GM18907 (cell line): ENCODE data around the gene KRTAP10-4.
"Not testable (repeated sequence)": the region's sequence is repeated elsewhere in the genome, so short reads cannot be mapped to it uniquely, and the experiment has no call there.

Source experiments
- ATAC-seq: cut with Tn5 transposase; IDR thresholded peaks from one replicate; pipeline ENCODE4 v1.9.1; 2021; ENCODE audit warnings: mild to moderate bottlenecking, moderate library complexity; ENCODE audit not compliant: unreplicated experiment

KRTAP10-4 gene

GRCh38 chr21:44533891-44534627 lies 39.5 kb upstream of the KRTAP10-4 start:
- ATAC-seq, result no peak

GRCh38 chr21:44534688-44535087 lies 38.8 kb upstream of the KRTAP10-4 start:
- no peak for ATAC-seq

GRCh38 chr21:44535963-44536362 lies 37.6 kb upstream of the KRTAP10-4 start:
- ATAC-seq, result no peak

GRCh38 chr21:44537930-44538911 lies 35.3 kb upstream of the KRTAP10-4 start:
- no peak for ATAC-seq

GRCh38 chr21:44539046-44539445 lies 34.5 kb upstream of the KRTAP10-4 start:
- ATAC-seq, result no peak

- ATAC-seq, result no peak
Measured at GRCh38 chr21:44539991-44540666, 33.4 kb upstream of the KRTAP10-4 start, which contains the start of gene KRTAP10-1. TSS of gene KRTAP10-1 (minus strand) at chr21:44540195. CDS start at chr21:44540150, 45 bp downstream.

- ATAC-seq, result no peak
Measured at GRCh38 chr21:44540741-44541288, 32.7 kb upstream of the KRTAP10-4 start.

GRCh38 chr21:44542716-44543115 lies 30.8 kb upstream of the KRTAP10-4 start:
- no peak for ATAC-seq

- no peak for ATAC-seq
Measured at GRCh38 chr21:44544566-44544965, 29.0 kb upstream of the KRTAP10-4 start.

GRCh38 chr21:44547656-44548331 lies 25.7 kb upstream of the KRTAP10-4 start:
- ATAC-seq, result no peak

- no peak for ATAC-seq
Measured at GRCh38 chr21:44548381-44548780, 25.1 kb upstream of the KRTAP10-4 start.

GRCh38 chr21:44548922-44549321 lies 24.6 kb upstream of the KRTAP10-4 start:
- ATAC-seq, result no peak

- ATAC-seq, result no peak
Measured at GRCh38 chr21:44549525-44550211, 23.9 kb upstream of the KRTAP10-4 start.

GRCh38 chr21:44550285-44550684 lies 23.2 kb upstream of the KRTAP10-4 start:
- ATAC-seq, result not testable (repeated sequence)

- ATAC-seq, result no peak
Measured at GRCh38 chr21:44550807-44551206, 22.7 kb upstream of the KRTAP10-4 start.

GRCh38 chr21:44551340-44551961 lies 22.1 kb upstream of the KRTAP10-4 start, which contains the start of gene KRTAP10-2:
TSS of gene KRTAP10-2 (minus strand) at chr21:44551505. CDS start at chr21:44551458, 47 bp downstream.
- ATAC-seq, result no peak

GRCh38 chr21:44552136-44552535 lies 21.4 kb upstream of the KRTAP10-4 start:
- ATAC-seq, result no peak

GRCh38 chr21:44552681-44553080 lies 20.8 kb upstream of the KRTAP10-4 start:
- ATAC-seq, result no peak
